ENCODE results near the gene FARS2.

- TF ChIP-seq CTCF (IDR thresholded peaks at IDR 0.05; ENCODE audit: borderline replicate concordance, extremely low read depth, low read length, poor library complexity, severe bottlenecking) (no peak), EZH2 (IDR thresholded peaks at IDR 0.05; ENCODE audit: borderline replicate concordance, low read depth, low read length, severe bottlenecking) (no peak)
Measured at GRCh38 chr6:5524110-5524509, 262.8 kb downstream of the FARS2 start.
